ENCODE results near the gene THSD8.

Gene THSD8

GRCh38 chr19:12757544-12758274 is 44.2 kb upstream of the THSD8 start:
- Histone ChIP-seq H4K8ac (ENCODE audit: low read depth, low read length) (peak overlapping the region; percentile 70), H3K18ac (ENCODE audit: low read length) (peak overlapping the region; percentile 3), H4K12ac (ENCODE audit: low read depth, low read length) (peak overlapping the region; percentile 74), H2BK12ac (ENCODE audit: low read length) (no peak overlapping the region), H3K4me3 (ENCODE audit: low read depth, low read length) (peak overlapping the region; percentile 51), H2BK120ac (ENCODE audit: insufficient read depth, low read length, poor library complexity) (no peak overlapping the region), H3K79me1 (ENCODE audit: low read length) (no peaks in the 10 kb centered on the region), H2AK5ac (ENCODE audit: low read length) (no peak overlapping the region), H2AFZ (ENCODE audit: insufficient read depth, low read length, poor library complexity) (peak overlapping the region; percentile 84), H3K4me2 (ENCODE audit: low read length) (peak overlapping the region; percentile 66), H3K9me3 (ENCODE audit: insufficient read depth, low read depth, low read length) (peaks cover 2% of the 10 kb centered on the region), H3K36me3 (ENCODE audit: control insufficient read depth in 1 of 2, insufficient read depth in 2 of 2, low read length in 2 of 2) (peaks cover 6 to 10% of the 10 kb centered on the region in 2 experiments), H3K14ac (ENCODE audit: low read length) (peak overlapping the region; percentile 75), H2BK5ac (ENCODE audit: low read depth, low read length, poor library complexity) (no peak overlapping the region), H3K27ac (ENCODE audit: low read depth, low read length) (peak overlapping the region; percentile 21), H3K9ac (ENCODE audit: low read length) (peak overlapping the region; percentile 60), H3K23ac (ENCODE audit: low read length) (no peak overlapping the region), H3K79me2 (ENCODE audit: control insufficient read depth, insufficient read depth, low read length, poor library complexity) (no peaks in the 10 kb centered on the region), H4K91ac (ENCODE audit: low read depth, low read length) (no peak overlapping the region), H3K4ac (ENCODE audit: low read depth, low read length) (no peak overlapping the region), H3K4me1 (ENCODE audit: control insufficient read depth in 1 of 2, insufficient read depth in 2 of 2, low read length in 2 of 2) (peaks cover 0 to 7% of the 10 kb centered on the region in 2 experiments), H3K27me3 (ENCODE audit: insufficient read depth, low read length) (no peaks in the 10 kb centered on the region)
- no CpG with 5 or more reads among the region's 60 CpGs for WGBS (ENCODE audit: extremely low coverage, insufficient coverage, insufficient read length)
- peak; percentile 95 to 96 for DNase-seq

DNA sequence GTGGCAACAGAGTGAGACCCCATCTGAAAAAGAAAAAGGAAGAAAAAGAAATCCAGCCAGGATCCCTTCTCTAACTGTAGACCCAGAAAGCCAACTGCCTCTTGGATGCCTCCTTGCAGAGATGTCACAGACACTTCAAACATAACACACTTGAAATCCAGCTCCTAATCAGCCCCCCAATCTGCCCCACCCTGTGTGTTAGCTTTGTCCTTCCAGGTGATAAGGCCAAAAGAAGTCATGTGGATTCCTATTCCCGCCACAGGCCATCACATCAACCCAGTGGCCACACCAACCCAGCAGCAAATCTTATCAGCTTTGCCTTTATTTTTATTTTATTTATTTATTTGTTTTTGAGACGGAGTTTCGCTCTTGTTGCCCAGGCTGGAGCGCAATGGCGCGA is 42.2 kb upstream of the THSD8 start:
- no peak overlapping the region for H3K14ac ChIP-seq (ENCODE audit: low read length)
- H3K79me1 ChIP-seq (ENCODE audit: low read length), result no peaks in the 10 kb centered on the region
- H3K79me2 ChIP-seq (ENCODE audit: control insufficient read depth, insufficient read depth, low read length, poor library complexity), result no peaks in the 10 kb centered on the region
- DNase-seq, result no peak
- no peak overlapping the region for H4K12ac ChIP-seq (ENCODE audit: low read depth, low read length)
- H2BK12ac ChIP-seq (ENCODE audit: low read length), result no peak overlapping the region
- no CpG with 5 or more reads among the region's 6 CpGs for WGBS (ENCODE audit: extremely low coverage, insufficient coverage, insufficient read length)
- no peak overlapping the region for H3K4me2 ChIP-seq (ENCODE audit: low read length)
- no peaks in the 10 kb centered on the region for H3K27me3 ChIP-seq (ENCODE audit: insufficient read depth, low read length)
- H3K9me3 ChIP-seq (ENCODE audit: insufficient read depth, low read depth, low read length), result peaks cover 3% of the 10 kb centered on the region
- no peak overlapping the region for H4K8ac ChIP-seq (ENCODE audit: low read depth, low read length)
- peaks cover 20 to 29% of the 10 kb centered on the region in 2 experiments for H3K36me3 ChIP-seq (ENCODE audit: control insufficient read depth in 1 of 2, insufficient read depth in 2 of 2, low read length in 2 of 2)
- H3K27ac ChIP-seq (ENCODE audit: low read depth, low read length), result no peak overlapping the region
- no peak overlapping the region for H2AFZ ChIP-seq (ENCODE audit: insufficient read depth, low read length, poor library complexity)
- H3K4ac ChIP-seq (ENCODE audit: low read depth, low read length), result no peak overlapping the region
- no peak overlapping the region for H2AK5ac ChIP-seq (ENCODE audit: low read length)
- H3K4me1 ChIP-seq (ENCODE audit: control insufficient read depth in 1 of 2, insufficient read depth in 2 of 2, low read length in 2 of 2), result peaks cover 0 to 7% of the 10 kb centered on the region in 2 experiments
- no peak overlapping the region for H3K4me3 ChIP-seq (ENCODE audit: low read depth, low read length)
- H2BK5ac ChIP-seq (ENCODE audit: low read depth, low read length, poor library complexity), result no peak overlapping the region
- no peak overlapping the region for H3K9ac ChIP-seq (ENCODE audit: low read length)
- no peak overlapping the region for H2BK120ac ChIP-seq (ENCODE audit: insufficient read depth, low read length, poor library complexity)
- H3K18ac ChIP-seq (ENCODE audit: low read length), result no peak overlapping the region
- no peak overlapping the region for H4K91ac ChIP-seq (ENCODE audit: low read depth, low read length)
- no peak overlapping the region for H3K23ac ChIP-seq (ENCODE audit: low read length)

DNA sequence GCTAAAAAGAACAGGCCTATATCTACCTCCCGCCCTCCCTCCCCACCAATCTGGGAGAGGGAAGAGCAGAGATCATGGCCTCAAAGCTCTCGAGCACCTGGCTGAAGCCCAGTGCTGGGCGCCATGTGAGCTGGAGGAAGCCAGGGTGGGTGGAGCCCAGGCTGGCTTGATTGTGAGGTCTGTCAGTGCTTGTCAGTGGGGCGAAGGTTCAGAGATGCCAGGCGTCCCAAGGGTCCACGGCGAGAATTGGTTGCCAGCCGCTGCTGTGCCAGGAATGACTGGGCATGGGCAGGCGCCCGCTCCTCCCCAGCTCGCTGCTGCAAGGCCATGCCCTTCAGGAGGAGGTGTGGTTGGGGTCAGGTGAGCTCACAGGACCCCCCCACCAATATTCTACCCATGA is 38.8 kb upstream of the THSD8 start:
- no peak overlapping the region for H2AFZ ChIP-seq (ENCODE audit: insufficient read depth, low read length, poor library complexity)
- H2BK120ac ChIP-seq (ENCODE audit: insufficient read depth, low read length, poor library complexity), result no peak overlapping the region
- H3K9me3 ChIP-seq (ENCODE audit: insufficient read depth, low read depth, low read length), result peaks cover 5% of the 10 kb centered on the region
- WGBS (ENCODE audit: extremely low coverage, insufficient coverage, insufficient read length), result no CpG with 5 or more reads among the region's 11 CpGs
- H3K79me1 ChIP-seq (ENCODE audit: low read length), result no peaks in the 10 kb centered on the region
- H4K12ac ChIP-seq (ENCODE audit: low read depth, low read length), result no peak overlapping the region
- H2BK5ac ChIP-seq (ENCODE audit: low read depth, low read length, poor library complexity), result no peak overlapping the region
- H4K91ac ChIP-seq (ENCODE audit: low read depth, low read length), result no peak overlapping the region
- H3K36me3 ChIP-seq (ENCODE audit: control insufficient read depth in 1 of 2, insufficient read depth in 2 of 2, low read length in 2 of 2), result peaks cover 46 to 56% of the 10 kb centered on the region in 2 experiments
- H3K14ac ChIP-seq (ENCODE audit: low read length), result no peak overlapping the region
- no peak overlapping the region for H4K8ac ChIP-seq (ENCODE audit: low read depth, low read length)
- no peaks in the 10 kb centered on the region for H3K4me1 ChIP-seq (ENCODE audit: control insufficient read depth in 1 of 2, insufficient read depth in 2 of 2, low read length in 2 of 2)
- H2AK5ac ChIP-seq (ENCODE audit: low read length), result no peak overlapping the region
- no peak overlapping the region for H3K4ac ChIP-seq (ENCODE audit: low read depth, low read length)
- no peaks in the 10 kb centered on the region for H3K27me3 ChIP-seq (ENCODE audit: insufficient read depth, low read length)
- H3K9ac ChIP-seq (ENCODE audit: low read length), result no peak overlapping the region
- H2BK12ac ChIP-seq (ENCODE audit: low read length), result no peak overlapping the region
- H3K23ac ChIP-seq (ENCODE audit: low read length), result no peak overlapping the region
- H3K4me3 ChIP-seq (ENCODE audit: low read depth, low read length), result no peak overlapping the region
- no peak overlapping the region for H3K18ac ChIP-seq (ENCODE audit: low read length)
- no peaks in the 10 kb centered on the region for H3K79me2 ChIP-seq (ENCODE audit: control insufficient read depth, insufficient read depth, low read length, poor library complexity)
- no peak overlapping the region for H3K4me2 ChIP-seq (ENCODE audit: low read length)
- DNase-seq, result no peak
- no peak overlapping the region for H3K27ac ChIP-seq (ENCODE audit: low read depth, low read length)

DNA sequence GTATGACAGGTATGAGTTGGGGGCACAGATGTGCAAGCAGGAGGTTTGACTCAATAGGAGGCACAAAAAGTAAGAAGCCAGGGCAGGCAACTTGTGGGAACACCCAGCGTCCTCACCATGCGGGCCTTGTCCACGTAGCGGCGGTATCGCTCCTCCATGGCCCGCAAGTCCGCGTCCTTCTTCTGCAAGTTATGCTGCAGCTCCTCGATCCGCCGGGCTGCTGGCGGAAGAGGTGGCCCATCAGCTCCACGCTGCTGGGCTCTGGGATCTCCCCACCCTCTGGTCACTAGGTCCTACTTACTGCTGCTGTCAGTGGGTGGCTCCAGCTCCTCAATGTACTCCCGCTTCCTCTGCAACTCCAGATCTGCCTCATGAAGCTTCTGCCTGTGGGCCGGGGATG is 37.2 kb upstream of the THSD8 start:
- Histone ChIP-seq H3K18ac (ENCODE audit: low read length) (no peak overlapping the region), H3K9ac (ENCODE audit: low read length) (no peak overlapping the region), H4K12ac (ENCODE audit: low read depth, low read length) (no peak overlapping the region), H3K4me2 (ENCODE audit: low read length) (no peak overlapping the region), H4K8ac (ENCODE audit: low read depth, low read length) (no peak overlapping the region), H3K4me3 (ENCODE audit: low read depth, low read length) (no peak overlapping the region), H3K14ac (ENCODE audit: low read length) (no peak overlapping the region), H4K91ac (ENCODE audit: low read depth, low read length) (no peak overlapping the region), H2BK5ac (ENCODE audit: low read depth, low read length, poor library complexity) (no peak overlapping the region), H3K4ac (ENCODE audit: low read depth, low read length) (no peak overlapping the region), H3K36me3 (ENCODE audit: control insufficient read depth in 1 of 2, insufficient read depth in 2 of 2, low read length in 2 of 2) (peaks cover 53 to 60% of the 10 kb centered on the region in 2 experiments), H2BK12ac (ENCODE audit: low read length) (no peak overlapping the region), H2AK5ac (ENCODE audit: low read length) (no peak overlapping the region), H2BK120ac (ENCODE audit: insufficient read depth, low read length, poor library complexity) (no peak overlapping the region), H3K27ac (ENCODE audit: low read depth, low read length) (no peak overlapping the region), H3K79me1 (ENCODE audit: low read length) (no peaks in the 10 kb centered on the region), H3K4me1 (ENCODE audit: control insufficient read depth in 1 of 2, insufficient read depth in 2 of 2, low read length in 2 of 2) (peaks cover 0 to under 1% of the 10 kb centered on the region in 2 experiments), H3K23ac (ENCODE audit: low read length) (no peak overlapping the region), H3K79me2 (ENCODE audit: control insufficient read depth, insufficient read depth, low read length, poor library complexity) (no peaks in the 10 kb centered on the region), H2AFZ (ENCODE audit: insufficient read depth, low read length, poor library complexity) (no peak overlapping the region), H3K27me3 (ENCODE audit: insufficient read depth, low read length) (no peaks in the 10 kb centered on the region), H3K9me3 (ENCODE audit: insufficient read depth, low read depth, low read length) (peaks cover 5% of the 10 kb centered on the region)
- DNase-seq, result no peak
- WGBS (ENCODE audit: extremely low coverage, insufficient coverage, insufficient read length), result no CpG with 5 or more reads among the region's 16 CpGs
